NCI-H1436 treated with DMSO at 0.1 percent for 48 hours (cell line): ENCODE data around the gene PCNX2.

ENCODE experiments used
- DNase-seq: peaks from one replicate; lab custom pipeline; 2025; lab: John Stamatoyannopoulos, UW

PCNX2 gene

GRCh38 chr1:232983817-232984567, 311.5 kb downstream of the PCNX2 start:
- no peak for DNase-seq

GRCh38 chr1:232983375-232983774, 312.1 kb downstream of the PCNX2 start:
- no peak for DNase-seq

GRCh38 chr1:232982238-232982944, 313.1 kb downstream of the PCNX2 start:
- DNase-seq: no peak

DNA sequence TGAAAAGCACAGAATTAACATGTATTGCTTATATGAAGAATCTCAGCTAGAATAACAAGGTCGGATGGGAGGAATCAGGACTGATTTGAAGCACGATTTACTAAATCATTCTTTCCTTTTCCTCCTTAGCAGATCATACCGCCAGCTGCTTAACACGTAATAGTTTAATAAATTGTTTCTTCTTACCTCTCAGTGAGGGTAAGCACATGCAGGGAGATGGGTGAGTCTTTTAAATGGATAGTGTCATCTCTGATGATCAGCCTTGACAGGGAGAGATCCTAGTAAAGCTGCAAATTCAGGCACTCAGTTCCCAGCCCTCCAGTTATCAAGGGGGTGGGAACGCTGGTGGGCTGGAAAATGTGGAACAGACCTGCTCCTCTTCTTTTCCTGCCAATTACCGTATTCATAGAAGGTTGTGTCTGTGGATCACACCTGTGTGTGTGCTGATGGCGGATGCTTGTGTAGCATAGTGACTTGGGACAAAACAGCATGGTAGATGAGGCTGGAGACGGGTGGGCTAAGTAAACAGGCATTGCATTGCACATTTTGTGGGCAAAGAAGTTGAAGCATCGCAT, 314.5 kb downstream of the PCNX2 start:
- DNase-seq: no peak

DNA sequence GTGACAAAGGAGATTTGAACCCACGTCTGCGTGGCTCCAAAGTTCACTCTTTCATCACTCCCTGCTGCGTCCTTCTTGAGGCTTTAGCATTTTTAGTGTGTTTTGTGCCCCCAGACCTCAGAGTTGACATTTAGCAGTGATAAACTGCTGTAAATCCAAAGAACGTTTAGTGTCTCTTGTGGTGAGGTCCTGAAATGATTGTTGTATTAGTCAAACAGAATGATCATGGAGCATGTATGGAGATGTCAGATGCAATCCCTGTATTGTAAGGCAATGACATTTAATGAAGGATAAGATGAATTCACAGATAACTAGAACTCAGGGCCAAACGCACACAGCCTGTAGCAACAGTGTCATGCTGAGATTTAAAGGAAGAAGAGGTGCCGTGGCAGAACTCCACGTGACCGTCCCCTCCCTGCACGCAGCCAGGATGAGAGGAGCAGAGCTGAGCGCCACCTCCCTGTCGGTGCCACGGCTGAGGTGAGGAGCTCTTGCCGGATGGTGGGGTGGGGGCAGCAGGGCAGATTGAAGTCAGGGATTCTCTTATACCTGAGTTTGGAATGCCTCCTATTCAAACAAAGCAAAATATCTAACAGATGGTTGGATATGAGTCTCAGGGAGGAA, 315.1 kb downstream of the PCNX2 start:
- no peak for DNase-seq

DNA sequence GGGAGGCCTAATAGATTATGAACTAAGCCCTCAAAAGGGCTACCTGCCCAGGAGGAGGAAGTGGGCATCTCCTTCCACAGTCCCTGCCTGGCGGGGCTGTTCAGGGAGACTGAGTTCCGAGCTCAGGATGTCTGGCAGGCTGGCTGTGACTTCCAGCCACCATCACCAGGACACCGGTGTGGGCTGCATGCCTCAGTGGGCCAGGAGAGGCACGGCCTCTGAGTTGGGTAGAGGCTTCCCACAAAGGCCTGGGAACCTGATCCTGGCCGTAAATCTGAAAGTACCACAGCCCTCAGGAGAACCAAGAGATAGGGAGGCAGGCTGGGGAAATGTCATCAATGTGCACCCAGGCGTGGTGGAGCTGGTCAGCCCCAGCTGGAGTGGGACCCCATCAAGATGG, 316.0 kb downstream of the PCNX2 start:
- DNase-seq: no peak

DNA sequence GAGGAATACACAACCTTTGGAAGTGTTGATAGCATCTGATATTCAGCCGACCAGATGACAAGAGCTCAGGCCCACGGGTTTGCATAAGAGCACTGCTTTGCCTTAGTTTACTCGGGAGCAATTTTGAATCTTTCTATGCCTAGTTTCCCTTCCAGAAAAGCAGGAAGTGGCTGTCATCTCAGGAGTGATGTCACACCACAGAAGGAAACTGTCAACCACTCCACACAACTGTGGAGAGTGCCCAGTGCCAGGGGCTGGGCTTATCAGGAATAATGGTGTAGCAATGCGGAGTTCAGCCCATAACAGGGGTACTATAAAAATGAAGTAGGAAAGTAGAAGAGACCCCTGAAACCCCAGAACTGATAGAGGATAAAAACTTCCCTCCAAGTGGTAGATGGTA, 316.7 kb downstream of the PCNX2 start:
- no peak for DNase-seq

GRCh38 chr1:232978091-232978634, 317.4 kb downstream of the PCNX2 start:
- DNase-seq: no peak

DNA sequence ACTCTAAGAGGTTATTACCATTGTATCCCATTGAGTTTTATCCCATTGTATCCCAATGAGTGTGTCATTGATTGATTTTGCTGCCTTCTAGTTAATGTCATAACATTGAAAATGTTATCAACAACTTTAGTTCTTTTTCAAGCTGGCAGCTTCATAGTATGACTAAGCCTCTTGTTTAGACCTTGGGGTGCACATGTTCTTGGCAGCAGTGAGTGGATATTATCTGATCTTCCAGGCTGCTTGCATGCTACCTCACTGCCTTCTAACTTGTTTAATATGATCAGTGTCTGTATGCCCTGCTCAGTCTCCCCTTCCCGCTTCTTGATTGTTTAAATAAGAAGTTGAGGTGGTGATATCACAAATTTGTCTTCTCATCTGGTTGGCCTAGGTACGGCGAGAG, 320.6 kb downstream of the PCNX2 start:
- DNase-seq: no peak

DNA sequence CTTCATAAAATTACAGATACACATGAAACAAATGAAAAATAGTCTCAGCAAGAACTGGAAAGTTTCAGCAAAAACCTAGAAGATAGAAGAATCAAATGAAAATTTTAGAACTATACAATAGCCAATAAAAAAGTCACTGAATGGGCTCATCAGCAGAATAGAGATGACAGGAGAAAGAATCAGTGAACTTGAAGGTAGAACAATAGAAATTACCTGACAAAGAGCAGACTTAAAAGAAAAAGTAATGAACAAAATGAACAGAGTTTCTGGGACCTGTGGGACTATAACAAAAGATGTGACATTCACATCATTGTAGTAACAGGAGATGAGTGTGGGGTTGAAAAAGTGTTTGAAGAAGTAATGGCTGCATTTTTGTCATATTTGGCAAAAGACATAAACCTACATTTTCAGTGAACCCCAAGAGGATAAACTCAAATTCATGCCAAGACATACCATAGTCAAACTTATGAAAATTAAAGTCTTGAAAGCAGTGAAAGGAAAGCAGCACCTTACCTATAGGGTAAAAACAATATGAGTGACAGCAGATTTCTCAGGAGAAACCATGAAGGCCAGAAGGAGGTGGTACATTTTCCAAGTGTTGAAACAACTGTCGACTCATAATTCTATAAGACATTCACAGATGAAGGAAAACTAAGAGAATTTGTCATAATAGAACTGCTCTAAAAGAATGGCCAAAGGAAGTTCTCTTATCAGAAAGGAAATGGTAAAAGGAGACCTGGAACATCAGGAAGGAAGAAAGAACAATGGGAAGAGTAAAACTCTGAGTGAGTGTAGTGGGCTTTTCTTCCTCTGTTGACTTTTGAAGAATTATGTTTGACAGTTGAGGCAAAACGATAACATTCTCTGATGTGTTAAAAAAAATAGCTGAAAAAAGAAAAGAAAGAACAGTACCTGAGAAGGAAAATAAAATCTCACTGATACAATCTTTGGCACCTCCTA, 321.6 kb downstream of the PCNX2 start:
- no peak for DNase-seq

GRCh38 chr1:232970508-232970907, 325.0 kb downstream of the PCNX2 start:
- DNase-seq: no peak

GRCh38 chr1:232969799-232970198, 325.7 kb downstream of the PCNX2 start:
- DNase-seq: no peak

- no peak for DNase-seq
Observed at GRCh38 chr1:232968965-232969364, 326.6 kb downstream of the PCNX2 start.

DNA sequence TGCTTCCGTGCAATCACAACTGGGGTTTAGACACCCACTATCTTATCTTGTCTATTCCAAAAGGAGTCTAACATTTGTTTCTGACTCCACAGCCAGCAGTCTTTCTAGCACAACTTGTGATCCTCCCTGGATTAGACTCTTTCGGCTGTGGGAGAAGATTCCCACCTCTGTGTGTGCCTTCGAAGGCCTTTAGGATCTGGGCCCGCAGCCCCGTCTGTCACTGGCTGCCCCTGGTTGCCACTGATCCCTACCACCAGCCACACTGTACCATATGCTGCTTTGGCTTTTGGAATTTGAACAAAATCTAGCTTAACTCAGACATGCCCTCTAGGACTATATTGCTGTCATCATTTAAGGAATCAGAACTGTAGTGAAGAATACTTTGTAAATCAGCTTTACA, 327.1 kb downstream of the PCNX2 start:
- no peak for DNase-seq

DNA sequence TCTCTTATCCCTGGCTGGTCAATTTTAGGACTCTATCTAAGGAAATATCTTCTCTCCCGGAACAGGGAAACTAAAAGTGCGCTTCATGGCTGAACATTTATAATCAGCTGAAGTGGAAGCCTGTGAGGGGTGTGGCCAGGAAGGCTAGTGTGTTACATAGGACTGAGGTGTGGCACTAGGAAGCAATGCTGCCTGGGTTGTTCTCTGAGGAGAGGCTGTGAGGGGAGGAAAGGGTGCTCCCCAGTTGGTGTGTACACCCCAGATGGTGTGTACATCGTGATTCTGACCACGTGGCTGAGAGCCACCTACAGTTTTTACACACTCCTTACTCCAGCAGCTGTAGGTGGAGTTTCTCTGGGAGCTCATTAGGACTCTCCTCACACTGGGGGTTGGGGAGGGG, 328.9 kb downstream of the PCNX2 start:
- DNase-seq: no peak

- DNase-seq: no peak
Observed at GRCh38 chr1:232965912-232966217, 329.7 kb downstream of the PCNX2 start.

DNA sequence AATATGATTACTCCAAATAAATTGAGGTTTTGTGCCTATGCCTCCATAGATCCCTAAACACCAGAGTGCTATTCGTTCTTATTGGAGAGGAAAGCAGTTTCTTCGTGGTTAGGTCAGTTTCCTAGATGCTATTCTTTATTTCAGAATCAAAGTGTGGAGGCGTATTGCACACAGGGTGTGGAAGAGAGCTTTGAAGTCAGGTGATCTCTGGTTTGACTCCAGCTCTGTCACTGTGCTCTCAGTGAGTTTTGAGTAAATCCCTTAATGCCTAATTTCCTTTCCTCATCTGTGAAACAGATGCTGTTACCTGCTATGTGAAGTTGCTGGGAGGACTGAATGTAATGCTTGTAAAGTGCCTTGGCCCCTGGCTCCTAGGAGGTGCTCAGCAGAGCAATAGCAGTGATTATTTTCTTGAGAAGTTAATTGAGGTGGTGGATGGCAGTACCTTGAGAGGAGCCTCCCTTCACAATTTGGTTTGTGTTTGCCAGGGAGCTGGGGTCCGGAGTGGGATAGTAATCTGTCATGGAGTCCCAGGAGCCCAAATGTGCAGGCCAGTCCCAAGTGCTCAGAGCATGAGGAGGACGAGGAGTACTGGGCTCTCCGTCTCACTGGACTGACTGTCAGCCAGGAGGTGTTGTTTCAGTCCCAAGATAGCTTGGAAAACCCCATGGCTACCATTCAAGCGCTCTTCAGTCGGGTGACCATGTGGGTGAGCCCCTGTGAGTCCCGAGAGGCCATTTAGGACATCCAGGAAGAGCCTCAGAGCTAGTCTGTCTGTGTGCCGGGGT, 330.2 kb downstream of the PCNX2 start:
- no peak for DNase-seq

GRCh38 chr1:232964601-232965000, 330.9 kb downstream of the PCNX2 start:
- DNase-seq: no peak

DNA sequence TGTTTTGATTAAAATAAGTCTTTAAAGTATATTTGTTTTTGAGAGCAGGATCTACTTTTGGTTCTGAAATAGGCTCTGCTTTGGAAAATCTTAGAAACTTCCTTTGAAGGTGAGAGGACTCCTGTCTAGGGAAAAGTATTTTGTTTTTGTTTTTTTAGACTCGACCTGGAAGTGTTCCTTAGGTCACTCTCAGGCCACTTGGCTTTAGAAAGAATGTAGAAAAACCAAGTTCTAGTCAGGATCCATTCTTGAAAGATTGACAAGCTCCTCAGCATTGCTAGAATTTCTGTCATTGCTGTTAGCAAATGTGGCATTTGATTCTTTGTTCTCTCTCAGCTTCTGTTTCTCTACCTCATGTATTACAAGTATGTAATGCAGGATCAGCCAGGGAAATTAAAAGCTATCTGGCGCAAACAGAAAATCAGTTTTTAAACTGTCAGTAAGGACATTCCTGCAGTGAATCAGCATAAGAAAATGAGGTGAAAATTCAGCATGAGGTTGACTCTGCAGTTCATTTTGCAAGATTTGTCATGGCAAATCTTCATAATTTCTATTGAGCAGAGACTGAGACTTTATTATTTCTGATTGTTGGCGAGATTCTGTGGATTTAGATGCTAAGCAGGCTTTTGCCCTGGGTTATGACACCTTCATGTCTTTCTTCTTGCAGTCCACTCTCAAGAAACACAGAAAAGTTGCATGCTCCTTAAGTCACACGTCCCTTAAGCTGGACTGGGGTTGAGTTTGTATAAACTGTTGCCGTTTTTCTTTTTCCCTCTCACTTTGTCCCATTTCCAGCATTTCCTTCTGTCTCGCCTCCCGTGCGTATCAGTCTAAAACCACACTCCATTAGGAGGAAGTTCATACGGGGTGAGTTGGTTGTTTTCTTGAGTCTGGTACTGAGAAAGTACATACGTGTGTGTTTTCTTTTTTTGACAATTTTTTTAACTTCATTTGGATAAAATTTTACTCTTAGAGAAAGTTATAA, 332.5 kb downstream of the PCNX2 start:
- DNase-seq: no peak

DNA sequence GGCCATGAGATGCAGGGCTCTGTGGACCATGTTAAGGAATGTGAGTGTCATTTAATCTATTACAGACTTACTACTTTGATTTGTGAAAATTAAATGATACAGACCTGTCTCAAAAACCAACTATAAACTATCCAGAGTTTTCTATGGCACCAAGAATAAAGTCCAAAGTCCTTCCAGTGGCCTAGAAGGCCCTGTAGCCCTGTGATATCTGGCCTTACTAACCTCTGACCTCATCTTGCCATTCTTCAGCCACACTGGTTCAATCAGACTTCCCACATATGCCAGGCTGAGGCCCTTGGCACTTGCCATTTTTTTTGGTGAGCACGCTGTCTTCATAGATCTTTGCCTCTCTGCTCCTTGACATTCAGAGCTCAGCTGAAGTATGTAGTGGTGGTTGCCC, 337.5 kb downstream of the PCNX2 start:
- no peak for DNase-seq
